SK-N-SH (cell line): ENCODE measurements around the gene CNGA4. TPM values are rescaled to one million over a fixed set of nuclear protein-coding genes. Genes with fewer than 3 reads are reported as not detected.

Experiments used
- CTCF ChIA-PET: fragments of 300-600, 350-600 bp; formaldehyde crosslinking; extraction: SDS; loops from one replicate; lab custom pipeline; 2021; lab: Yijun Ruan, JAX
- POLR2A ChIA-PET: fragments of 350-600 bp; sonication (Branson Sonifier 250); formaldehyde crosslinking; extraction: SDS; loops from one replicate; lab custom pipeline; 2020; ENCODE audit warnings: antibody characterized with exemption, inconsistent platforms; lab: Yijun Ruan, JAX
- DNase-seq: peaks from one replicate; pipeline ENCODE4 v3.0.0; 2012
- H2AFZ ChIP-seq: fragments of 200-600 bp; sonication (generic); 2 replicates; pipeline ENCODE4 v1.8.1; 2016; ENCODE audit warnings: antibody characterized with exemption, mild to moderate bottlenecking, low read depth
- H3F3A ChIP-seq: fragments of 200-600 bp; sonication (generic); replicated peaks from 2 replicates; pipeline ENCODE3; 2016; ENCODE audit warnings: antibody characterized with exemption, mild to moderate bottlenecking; ENCODE audit not compliant: insufficient read depth
- H3K27ac ChIP-seq, 2 experiments: fragments of 200-500 bp in 1 of 2; fragments of 200-600 bp in 1 of 2; sonication (Bioruptor generic) in 1 of 2; sonication (generic), shearing (Covaris generic) in 1 of 2; 2 replicates each; pipeline versions ENCODE4 v1.5.1 to v1.6.1; 2014 to 2016; ENCODE audit warnings: low read depth in 2 of 2, inconsistent platforms in 1 of 2, low read length in 1 of 2, mild to moderate bottlenecking in 1 of 2, mixed read lengths in 1 of 2
- H3K27me3 ChIP-seq: fragments of 200-600 bp; sonication (generic), shearing (Covaris generic); 2 replicates; pipeline ENCODE4 v1.6.1; 2016; ENCODE audit warnings: mixed run types; ENCODE audit not compliant: insufficient read depth
- H3K36me3 ChIP-seq, 2 experiments: fragments of 200-500 bp in 1 of 2; fragments of 200-600 bp in 1 of 2; sonication (Bioruptor generic) in 1 of 2; sonication (generic) in 1 of 2; replicated peaks in 1 of 2; 2 replicates each; pipeline versions ENCODE3 to v1.5.1; 2014 to 2016; ENCODE audit warnings: low read length in 1 of 2, mild to moderate bottlenecking in 1 of 2; ENCODE audit not compliant: insufficient read depth in 2 of 2, control insufficient read depth in 1 of 2
- H3K4me1 ChIP-seq, 2 experiments: fragments of 200-500 bp in 1 of 2; fragments of 200-600 bp in 1 of 2; sonication (Bioruptor generic) in 1 of 2; sonication (generic), shearing (Covaris generic) in 1 of 2; 2 replicates each; pipeline versions ENCODE4 v1.5.1 to v1.6.1; 2014 to 2016; ENCODE audit warnings: low read depth in 1 of 2, low read length in 1 of 2, mixed run types in 1 of 2; ENCODE audit not compliant: insufficient read depth in 2 of 2, control insufficient read depth in 1 of 2
- H3K4me2 ChIP-seq: fragments of 200-600 bp; sonication (generic), shearing (Covaris generic); 2 replicates; pipeline ENCODE4 v1.6.1; 2017; ENCODE audit warnings: mixed run types
- H3K4me3 ChIP-seq, 2 experiments: fragments of 200-500 bp in 1 of 2; fragments of 200-600 bp in 1 of 2; sonication (Bioruptor generic) in 1 of 2; sonication (generic), shearing (Covaris generic) in 1 of 2; 2 replicates each; pipeline versions ENCODE4 v1.5.1 to v1.8.1; 2014 to 2016; ENCODE audit warnings: low read depth in 2 of 2, inconsistent platforms in 1 of 2, low read length in 1 of 2, mild to moderate bottlenecking in 1 of 2, mixed read lengths in 1 of 2, moderate library complexity in 1 of 2
- H3K79me2 ChIP-seq: fragments of 200-600 bp; sonication (generic); 2 replicates; pipeline ENCODE4 v1.8.1; 2017; ENCODE audit warnings: mild to moderate bottlenecking; ENCODE audit not compliant: insufficient read depth
- H3K9ac ChIP-seq: fragments of 200-600 bp; sonication (generic); 2 replicates; pipeline ENCODE4 v1.6.1; 2017; ENCODE audit warnings: mixed run types
- H3K9me2 ChIP-seq: fragments of 200-600 bp; sonication (generic); 2 replicates; pipeline ENCODE4 v1.6.1; 2017; ENCODE audit warnings: mixed run types
- H3K9me3 ChIP-seq: fragments of 200-600 bp; sonication (generic); 2 replicates; pipeline ENCODE4 v1.6.1; 2017; ENCODE audit warnings: mixed run types, mild to moderate bottlenecking, moderate library complexity
- H4K20me1 ChIP-seq: fragments of 200-600 bp; sonication (generic); 2 replicates; pipeline ENCODE4 v1.6.1; 2017; ENCODE audit warnings: mild to moderate bottlenecking, mixed run types; ENCODE audit not compliant: insufficient read depth
- CHD2 ChIP-seq: fragments of 150-350 bp; IDR thresholded peaks from 2 replicates; pipeline ENCODE4 v1.6.1; 2018; ENCODE audit warnings: low read length; ENCODE audit not compliant: partially characterized antibody
- ELF1 ChIP-seq: IDR thresholded peaks from 2 replicates; pipeline ENCODE4 v1.4.0; 2012
- EZH2phosphoT487 ChIP-seq: fragments of 200-600 bp; sonication (generic); IDR thresholded peaks from 2 replicates; pipeline ENCODE4 v1.6.1; 2017; ENCODE audit warnings: low read depth, mixed run types, mild to moderate bottlenecking, antibody characterized with exemption, moderate library complexity, borderline replicate concordance
- FOXM1 ChIP-seq: IDR thresholded peaks from 2 replicates; pipeline ENCODE4 v1.4.0; 2012; ENCODE audit warnings: low read depth, mild to moderate bottlenecking
- JUND ChIP-seq: IDR thresholded peaks from 2 replicates; pipeline ENCODE4 v1.4.0; 2012
- MEF2A ChIP-seq: IDR thresholded peaks from 2 replicates; pipeline ENCODE4 v1.4.0; 2012; ENCODE audit warnings: low read depth, borderline replicate concordance
- POLR2AphosphoS5 ChIP-seq: IDR thresholded peaks from 2 replicates; pipeline ENCODE4 v1.6.1; 2012; ENCODE audit warnings: low read depth, low read length
- RAD21 ChIP-seq: IDR thresholded peaks from 2 replicates; pipeline ENCODE4 v1.6.1; 2012; ENCODE audit warnings: mild to moderate bottlenecking, low read length
- RCOR1 ChIP-seq: fragments of 150-350 bp; IDR thresholded peaks from 2 replicates; pipeline ENCODE4 v1.6.1; 2017; ENCODE audit warnings: antibody characterized with exemption, low read length
- RFX5 ChIP-seq: IDR thresholded peaks from 2 replicates; pipeline ENCODE4 v1.6.1; 2012; ENCODE audit warnings: mild to moderate bottlenecking, improper control_type of control experiment, low read length
- RXRA ChIP-seq: IDR thresholded peaks from 2 replicates; pipeline ENCODE4 v1.4.0; 2012; ENCODE audit warnings: low read depth, mild to moderate bottlenecking, borderline replicate concordance
- SIN3A ChIP-seq: IDR thresholded peaks from 2 replicates; pipeline ENCODE4 v1.6.1; 2012; ENCODE audit warnings: low read depth, mild to moderate bottlenecking, low read length, moderate library complexity, borderline replicate concordance
- TAF1 ChIP-seq: IDR thresholded peaks from 2 replicates; pipeline ENCODE4 v1.6.1; 2012; ENCODE audit warnings: low read depth, mild to moderate bottlenecking, low read length, moderate library complexity, borderline replicate concordance
- TCF12 ChIP-seq: IDR thresholded peaks from 2 replicates; pipeline ENCODE4 v1.4.0; 2012
- TEAD4 ChIP-seq: IDR thresholded peaks from 2 replicates; pipeline ENCODE4 v1.4.0; 2012; ENCODE audit warnings: mild to moderate bottlenecking, borderline replicate concordance; ENCODE audit not compliant: insufficient read depth
- YY1 ChIP-seq: IDR thresholded peaks from 2 replicates; pipeline ENCODE4 v1.4.0; 2012; ENCODE audit warnings: low read depth, mild to moderate bottlenecking
- WGBS: methylation state at CpG from one replicate; pipeline ENCODE4 v1.1.6; 2017; ENCODE audit warnings: low lambda C conversion rate; 5-methylcytosine and 5-hydroxymethylcytosine counted together
- polyA plus RNA-seq, 3 experiments: library from polyadenylated mRNA; depleted of rRNA; stranded (reverse); fragments of >200 nt; gene quantifications; 2 replicates each; pipeline ENCODE4 v1.2.3, GENCODE V29; 2012
- TF ChIP-seq, protein P1 (sequence below): IDR thresholded peaks from 2 replicates; pipeline ENCODE4 v1.4.0; 2012; ENCODE audit warnings: low read depth
- TF ChIP-seq, protein P2 (sequence below): fragments of 200-600 bp; sonication (generic); IDR thresholded peaks from 2 replicates; pipeline ENCODE4 v1.6.1; 2017; ENCODE audit warnings: antibody characterized with exemption, mild to moderate bottlenecking, moderate library complexity
- TF ChIP-seq, protein P3 (sequence below): IDR thresholded peaks from 2 replicates; pipeline ENCODE4; 2012
- TF ChIP-seq, protein P4 (sequence below): IDR thresholded peaks from 2 replicates; pipeline ENCODE4 v1.4.0; 2012; ENCODE audit warnings: low read depth, borderline replicate concordance

The CNGA4 gene, protein sequence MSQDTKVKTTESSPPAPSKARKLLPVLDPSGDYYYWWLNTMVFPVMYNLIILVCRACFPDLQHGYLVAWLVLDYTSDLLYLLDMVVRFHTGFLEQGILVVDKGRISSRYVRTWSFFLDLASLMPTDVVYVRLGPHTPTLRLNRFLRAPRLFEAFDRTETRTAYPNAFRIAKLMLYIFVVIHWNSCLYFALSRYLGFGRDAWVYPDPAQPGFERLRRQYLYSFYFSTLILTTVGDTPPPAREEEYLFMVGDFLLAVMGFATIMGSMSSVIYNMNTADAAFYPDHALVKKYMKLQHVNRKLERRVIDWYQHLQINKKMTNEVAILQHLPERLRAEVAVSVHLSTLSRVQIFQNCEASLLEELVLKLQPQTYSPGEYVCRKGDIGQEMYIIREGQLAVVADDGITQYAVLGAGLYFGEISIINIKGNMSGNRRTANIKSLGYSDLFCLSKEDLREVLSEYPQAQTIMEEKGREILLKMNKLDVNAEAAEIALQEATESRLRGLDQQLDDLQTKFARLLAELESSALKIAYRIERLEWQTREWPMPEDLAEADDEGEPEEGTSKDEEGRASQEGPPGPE
- polyA plus RNA-seq (2012; rRNA removed): 0.08 and 0.13 TPM in 2 replicates
- 0.10 TPM in 2 replicates for polyA plus RNA-seq (2012; cell fraction: cytosol; rRNA removed)
- polyA plus RNA-seq (2012; cell fraction: nucleus; rRNA removed): 0.50 and 0.62 TPM in 2 replicates

DNA sequence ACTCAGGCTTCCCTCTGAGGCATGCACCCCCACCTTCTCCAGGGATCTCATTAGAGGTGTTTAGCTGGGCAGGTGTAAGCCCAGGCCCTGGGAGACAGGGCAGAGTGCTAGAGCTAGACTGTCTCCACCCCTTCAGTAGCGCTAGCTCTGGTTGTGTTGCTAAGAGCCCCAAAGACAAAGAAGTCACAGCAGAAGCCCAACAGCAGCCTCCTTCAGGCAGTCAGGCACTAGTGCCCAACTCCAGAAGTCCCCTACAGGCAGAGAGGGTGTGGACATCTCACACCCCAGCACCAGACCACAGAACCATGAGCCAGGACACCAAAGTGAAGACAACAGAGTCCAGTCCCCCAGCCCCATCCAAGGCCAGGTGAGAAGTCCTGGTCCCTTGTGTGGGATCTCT, at the start of gene CNGA4:
TSS of gene CNGA4 (plus strand) at position 188 of the 400 bp plus-strand sequence. CDS start at position 306, 118 bp downstream.
- H3K27ac ChIP-seq: no peak within 1 kb of the TSS
- peaks cover 5% of the 10 kb centered on the region for H3K79me2 ChIP-seq
- TF ChIP-seq POLR2AphosphoS5: no peak
- TF ChIP-seq, protein P1, sequence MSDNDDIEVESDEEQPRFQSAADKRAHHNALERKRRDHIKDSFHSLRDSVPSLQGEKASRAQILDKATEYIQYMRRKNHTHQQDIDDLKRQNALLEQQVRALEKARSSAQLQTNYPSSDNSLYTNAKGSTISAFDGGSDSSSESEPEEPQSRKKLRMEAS: no peak
- no peak for TF ChIP-seq RCOR1
- TF ChIP-seq TAF1: no peak
- TF ChIP-seq RXRA: no peak
- TF ChIP-seq RAD21: no peak
- no peak for TF ChIP-seq YY1
- TF ChIP-seq, protein P2, sequence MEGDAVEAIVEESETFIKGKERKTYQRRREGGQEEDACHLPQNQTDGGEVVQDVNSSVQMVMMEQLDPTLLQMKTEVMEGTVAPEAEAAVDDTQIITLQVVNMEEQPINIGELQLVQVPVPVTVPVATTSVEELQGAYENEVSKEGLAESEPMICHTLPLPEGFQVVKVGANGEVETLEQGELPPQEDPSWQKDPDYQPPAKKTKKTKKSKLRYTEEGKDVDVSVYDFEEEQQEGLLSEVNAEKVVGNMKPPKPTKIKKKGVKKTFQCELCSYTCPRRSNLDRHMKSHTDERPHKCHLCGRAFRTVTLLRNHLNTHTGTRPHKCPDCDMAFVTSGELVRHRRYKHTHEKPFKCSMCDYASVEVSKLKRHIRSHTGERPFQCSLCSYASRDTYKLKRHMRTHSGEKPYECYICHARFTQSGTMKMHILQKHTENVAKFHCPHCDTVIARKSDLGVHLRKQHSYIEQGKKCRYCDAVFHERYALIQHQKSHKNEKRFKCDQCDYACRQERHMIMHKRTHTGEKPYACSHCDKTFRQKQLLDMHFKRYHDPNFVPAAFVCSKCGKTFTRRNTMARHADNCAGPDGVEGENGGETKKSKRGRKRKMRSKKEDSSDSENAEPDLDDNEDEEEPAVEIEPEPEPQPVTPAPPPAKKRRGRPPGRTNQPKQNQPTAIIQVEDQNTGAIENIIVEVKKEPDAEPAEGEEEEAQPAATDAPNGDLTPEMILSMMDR: no peak
- no peak for TF ChIP-seq MEF2A
- TF ChIP-seq FOXM1: no peak
- no peak for TF ChIP-seq RFX5
- TF ChIP-seq TCF12: no peak
- no peak for TF ChIP-seq CHD2
- TF ChIP-seq ELF1: no peak
- TF ChIP-seq, protein P3, sequence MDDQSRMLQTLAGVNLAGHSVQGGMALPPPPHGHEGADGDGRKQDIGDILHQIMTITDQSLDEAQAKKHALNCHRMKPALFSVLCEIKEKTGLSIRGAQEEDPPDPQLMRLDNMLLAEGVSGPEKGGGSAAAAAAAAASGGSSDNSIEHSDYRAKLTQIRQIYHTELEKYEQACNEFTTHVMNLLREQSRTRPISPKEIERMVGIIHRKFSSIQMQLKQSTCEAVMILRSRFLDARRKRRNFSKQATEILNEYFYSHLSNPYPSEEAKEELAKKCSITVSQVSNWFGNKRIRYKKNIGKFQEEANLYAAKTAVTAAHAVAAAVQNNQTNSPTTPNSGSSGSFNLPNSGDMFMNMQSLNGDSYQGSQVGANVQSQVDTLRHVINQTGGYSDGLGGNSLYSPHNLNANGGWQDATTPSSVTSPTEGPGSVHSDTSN: no peak
- TF ChIP-seq EZH2phosphoT487: no peak
- no peak for TF ChIP-seq JUND
- TF ChIP-seq SIN3A: no peak
- TF ChIP-seq, protein P4, sequence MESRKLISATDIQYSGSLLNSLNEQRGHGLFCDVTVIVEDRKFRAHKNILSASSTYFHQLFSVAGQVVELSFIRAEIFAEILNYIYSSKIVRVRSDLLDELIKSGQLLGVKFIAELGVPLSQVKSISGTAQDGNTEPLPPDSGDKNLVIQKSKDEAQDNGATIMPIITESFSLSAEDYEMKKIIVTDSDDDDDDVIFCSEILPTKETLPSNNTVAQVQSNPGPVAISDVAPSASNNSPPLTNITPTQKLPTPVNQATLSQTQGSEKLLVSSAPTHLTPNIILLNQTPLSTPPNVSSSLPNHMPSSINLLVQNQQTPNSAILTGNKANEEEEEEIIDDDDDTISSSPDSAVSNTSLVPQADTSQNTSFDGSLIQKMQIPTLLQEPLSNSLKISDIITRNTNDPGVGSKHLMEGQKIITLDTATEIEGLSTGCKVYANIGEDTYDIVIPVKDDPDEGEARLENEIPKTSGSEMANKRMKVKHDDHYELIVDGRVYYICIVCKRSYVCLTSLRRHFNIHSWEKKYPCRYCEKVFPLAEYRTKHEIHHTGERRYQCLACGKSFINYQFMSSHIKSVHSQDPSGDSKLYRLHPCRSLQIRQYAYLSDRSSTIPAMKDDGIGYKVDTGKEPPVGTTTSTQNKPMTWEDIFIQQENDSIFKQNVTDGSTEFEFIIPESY: no peak
- no peak for TF ChIP-seq TEAD4
- no peak within 1 kb of the TSS for H3K4me3 ChIP-seq
- DNase-seq: no peak
- peaks cover 0 to 4% of the 10 kb centered on the region in 2 experiments; a peak in 1 of 4 replicates for H3K4me1 ChIP-seq
- no peaks in the 10 kb centered on the region for H4K20me1 ChIP-seq
- no peaks in the 10 kb centered on the region for H3K9me3 ChIP-seq
- ChIA-PET POLR2A (no interaction called here), CTCF (interaction anchor here (0.6 to 4.1 kb wide), 5 partner anchors 11 to 124 kb away, joined by 3 to 14 read pairs (median 4); no protein-coding TSS in a partner anchor)
- 80% methylated on average over 1 of the region's 1 CpG for WGBS
- no peak within 1 kb of the TSS for H3K9ac ChIP-seq
- peaks cover 5% of the 10 kb centered on the region for H3F3A ChIP-seq
- peaks cover 26% of the 10 kb centered on the region for H3K27me3 ChIP-seq
- no peak within 1 kb of the TSS for H2AFZ ChIP-seq
- H3K9me2 ChIP-seq: no peaks in the 10 kb centered on the region
- no peaks in the 10 kb centered on the region for H3K36me3 ChIP-seq
- H3K4me2 ChIP-seq: no peak within 1 kb of the TSS
